Prostate gland (tissue), 2 donors: ENCODE data around the gene UNK. TPM values are rescaled to one million over a fixed set of nuclear protein-coding genes. Genes with fewer than 3 reads are reported as not detected.

Experiments
- DNase-seq: peaks from one replicate; pipeline ENCODE4 v3.0.0-alpha.2; 2019; ENCODE audit warnings: low spot score
- H3K27ac ChIP-seq, 2 donors: fragments of 200-600 bp; sonication (generic); 2 replicates each; pipeline ENCODE4 v1.5.1; 2017 to 2019
- H3K27me3 ChIP-seq: fragments of 200-600 bp; sonication (generic); replicated peaks from 2 replicates; pipeline ENCODE4 v1.5.1; 2019; ENCODE audit not compliant: insufficient read depth
- H3K36me3 ChIP-seq, 2 donors: fragments of 200-600 bp; sonication (generic); 1 replicate in 1 of 2; 2 replicates in 1 of 2; pipeline versions ENCODE4 v1.5.1 to v1.8.1; 2017 to 2019
- H3K4me1 ChIP-seq: fragments of 200-600 bp; sonication (generic); replicated peaks from 2 replicates; pipeline ENCODE4 v1.5.1; 2019
- H3K4me3 ChIP-seq, 2 donors: fragments of 200-600 bp; sonication (generic); 2 replicates each; pipeline ENCODE4 v1.5.1; 2017 to 2019
- H3K9me3 ChIP-seq: fragments of 200-600 bp; sonication (generic); 2 replicates; pipeline ENCODE4 v1.5.1; 2017
- POLR2A ChIP-seq: fragments of 450-650 bp; IDR thresholded peaks from one replicate; pipeline ENCODE4 v1.6.1; 2016; ENCODE audit warnings: antibody characterized with exemption, mild to moderate bottlenecking
- POLR2AphosphoS5 ChIP-seq: sonication (generic); formaldehyde crosslinking; IDR thresholded peaks from one replicate; pipeline ENCODE4 v1.6.1; 2017; ENCODE audit warnings: antibody characterized with exemption
- WGBS: methylation state at CpG from one replicate; pipeline ENCODE4 v1.1.5; 2018; 5-methylcytosine and 5-hydroxymethylcytosine counted together
- intact Hi-C: fragments of 100-400 bp; cut with DNase I; formaldehyde crosslinking; loops from one replicate; pipeline ENCODE4 v1.14.2; 2022
- total RNA-seq, 2 donors: library from RNA; depleted of rRNA; stranded (reverse); fragments of >200 nt; gene quantifications; one replicate each; pipeline ENCODE4 v1.1.0, GENCODE V29; 2016
- TF ChIP-seq, protein P1 (sequence below), 4 experiments: fragments of 200-600 bp in 2 of 4; fragments of 450-650 bp in 2 of 4; sonication (generic) in 2 of 4; IDR thresholded peaks; 1 replicate in 3 of 4; 2 replicates in 1 of 4; pipeline ENCODE4 v1.5.1; 2016 to 2019; ENCODE audit warnings: antibody characterized with exemption in 4 of 4, mild to moderate bottlenecking in 2 of 4, moderate library complexity in 2 of 4

Gene UNK
- total RNA-seq, 2 donors from 2014 or later = 68.9 to 72.5 TPM

GRCh38 chr17:75751676-75752404 is 32.8 kb upstream of the UNK start:
- DNase-seq = no peak
- intact Hi-C loops = loop anchor here (2.0 kb wide), 1 partner anchor 79 kb away; no protein-coding TSS in a partner anchor
- no peaks in the 10 kb centered on the region for H3K27me3 ChIP-seq
- 84% methylated on average over 24 of the region's 24 CpGs for WGBS
- H3K9me3 ChIP-seq = no peaks in the 10 kb centered on the region
- H3K4me3 ChIP-seq = no peak overlapping the region
- H3K36me3 ChIP-seq = no peaks in the 10 kb centered on the region
- H3K27ac ChIP-seq = no peak overlapping the region
- no peaks in the 10 kb centered on the region for H3K4me1 ChIP-seq
- no peak for TF ChIP-seq POLR2A
- no peak for TF ChIP-seq POLR2AphosphoS5
- TF ChIP-seq, protein P1, sequence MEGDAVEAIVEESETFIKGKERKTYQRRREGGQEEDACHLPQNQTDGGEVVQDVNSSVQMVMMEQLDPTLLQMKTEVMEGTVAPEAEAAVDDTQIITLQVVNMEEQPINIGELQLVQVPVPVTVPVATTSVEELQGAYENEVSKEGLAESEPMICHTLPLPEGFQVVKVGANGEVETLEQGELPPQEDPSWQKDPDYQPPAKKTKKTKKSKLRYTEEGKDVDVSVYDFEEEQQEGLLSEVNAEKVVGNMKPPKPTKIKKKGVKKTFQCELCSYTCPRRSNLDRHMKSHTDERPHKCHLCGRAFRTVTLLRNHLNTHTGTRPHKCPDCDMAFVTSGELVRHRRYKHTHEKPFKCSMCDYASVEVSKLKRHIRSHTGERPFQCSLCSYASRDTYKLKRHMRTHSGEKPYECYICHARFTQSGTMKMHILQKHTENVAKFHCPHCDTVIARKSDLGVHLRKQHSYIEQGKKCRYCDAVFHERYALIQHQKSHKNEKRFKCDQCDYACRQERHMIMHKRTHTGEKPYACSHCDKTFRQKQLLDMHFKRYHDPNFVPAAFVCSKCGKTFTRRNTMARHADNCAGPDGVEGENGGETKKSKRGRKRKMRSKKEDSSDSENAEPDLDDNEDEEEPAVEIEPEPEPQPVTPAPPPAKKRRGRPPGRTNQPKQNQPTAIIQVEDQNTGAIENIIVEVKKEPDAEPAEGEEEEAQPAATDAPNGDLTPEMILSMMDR (IDR thresholded peaks at IDR 0.05) = no peak

- WGBS = 94% methylated on average over 10 of the region's 10 CpGs
- DNase-seq = no peak
- no peaks in the 10 kb centered on the region for H3K36me3 ChIP-seq
Measured at GRCh38 chr17:75752405-75752709, 32.2 kb upstream of the UNK start.

DNA sequence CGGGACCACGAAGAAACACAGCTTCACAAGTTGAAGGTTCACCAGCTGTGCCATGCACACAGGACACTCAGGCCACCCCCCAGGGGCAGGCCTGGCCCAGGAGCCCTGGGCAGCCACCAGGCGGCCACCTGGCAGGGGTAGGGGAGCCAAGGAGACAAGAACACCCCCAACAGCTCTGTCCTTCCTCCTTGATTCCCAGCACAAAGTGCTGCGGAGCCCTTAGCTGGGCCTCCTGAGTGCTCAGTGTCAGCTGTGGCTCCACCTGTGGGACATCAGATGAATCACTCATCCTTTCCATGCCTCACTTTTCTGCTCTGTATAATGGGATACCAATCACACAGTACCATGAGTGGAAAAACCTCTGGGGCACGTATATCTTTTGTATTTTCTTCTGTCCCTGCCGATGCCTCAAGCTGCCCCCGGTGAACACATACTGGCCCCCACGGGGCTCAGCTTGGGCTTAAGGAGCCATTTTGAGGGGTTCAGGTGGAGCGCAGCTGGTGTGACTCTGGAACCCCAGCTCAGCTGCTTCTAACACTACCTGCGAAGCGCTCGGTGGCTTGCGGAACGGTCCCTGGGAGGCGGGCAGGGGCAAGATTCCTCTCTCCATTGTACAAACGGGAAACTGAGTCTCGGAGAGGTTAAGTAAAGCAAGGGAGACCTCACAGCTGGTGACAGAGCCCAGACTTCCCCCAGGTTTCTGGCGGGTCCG is 31.6 kb upstream of the UNK start:
- DNase-seq = no peak
- Histone ChIP-seq H3K4me1 (no peaks in the 10 kb centered on the region), H3K27me3 (no peaks in the 10 kb centered on the region), H3K36me3 (no peaks in the 10 kb centered on the region), H3K27ac (no peak overlapping the region), H3K4me3 (peak overlapping the region in 1 of 2 donors; percentile 25), H3K9me3 (no peaks in the 10 kb centered on the region)
- intact Hi-C loops = no loop called here
- WGBS = 73% methylated on average over 19 of the region's 19 CpGs
- TF ChIP-seq POLR2AphosphoS5 (no peak), POLR2A (no peak)
- TF ChIP-seq, protein P1 (IDR thresholded peaks at IDR 0.05) = no peak

More at GRCh38 chr17:75752405-75752709, 32.2 kb upstream of the UNK start:
- no peaks in the 10 kb centered on the region for H3K27me3 ChIP-seq
- H3K4me3 ChIP-seq = no peak overlapping the region
- H3K4me1 ChIP-seq = no peaks in the 10 kb centered on the region
- H3K27ac ChIP-seq = no peak overlapping the region
- no peak for TF ChIP-seq POLR2A
- no peak for TF ChIP-seq POLR2AphosphoS5
- TF ChIP-seq, protein P1 (IDR thresholded peaks at IDR 0.05) = no peak
- intact Hi-C loops = no loop called here
- no peaks in the 10 kb centered on the region for H3K9me3 ChIP-seq

DNA sequence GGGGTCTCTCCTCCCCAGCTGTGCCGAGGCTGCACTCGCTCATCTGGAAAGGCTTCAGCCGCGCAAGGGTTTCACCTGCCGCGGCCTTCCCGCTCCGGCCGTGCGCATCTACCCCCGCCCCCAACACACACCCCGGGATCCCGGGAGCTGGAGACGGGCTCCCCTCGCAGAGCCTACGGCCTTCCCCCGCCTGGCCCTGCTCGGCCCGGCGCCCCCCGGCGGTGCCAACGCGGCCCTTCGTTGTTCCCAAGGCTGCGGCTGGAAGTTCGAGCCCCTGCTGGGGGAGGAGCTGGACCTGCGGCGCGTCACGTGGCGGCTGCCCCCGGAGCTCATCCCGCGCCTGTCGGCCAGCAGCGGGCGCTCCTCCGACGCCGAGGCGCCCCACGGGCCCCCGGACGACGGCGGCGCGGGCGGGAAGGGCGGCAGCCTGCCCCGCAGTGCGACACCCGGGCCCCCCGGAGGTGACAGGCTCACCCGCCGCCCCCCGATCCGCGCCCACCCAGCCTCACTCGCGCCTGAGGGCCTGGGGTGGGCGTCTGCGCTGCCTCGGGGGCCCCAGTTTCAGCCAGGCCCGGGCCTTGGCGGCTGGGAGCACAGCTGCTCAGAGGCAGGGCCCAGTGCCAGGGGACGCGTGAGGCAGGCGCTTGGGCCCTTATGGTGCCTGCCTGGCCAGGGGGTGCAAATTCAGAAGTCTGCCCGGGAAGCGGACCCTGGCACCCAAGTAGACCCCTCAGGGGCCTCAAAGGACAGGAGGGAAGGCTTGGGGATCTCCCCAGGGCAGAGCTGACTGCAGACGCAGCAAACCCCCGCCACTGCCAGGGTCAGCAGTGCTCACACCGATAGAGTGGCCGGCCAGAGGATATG is 30.9 kb upstream of the UNK start:
- DNase-seq = no peak
- Histone ChIP-seq H3K36me3 (no peaks in the 10 kb centered on the region), H3K27ac (peak overlapping the region; percentile 27 to 42), H3K9me3 (no peaks in the 10 kb centered on the region), H3K27me3 (no peaks in the 10 kb centered on the region), H3K4me1 (no peaks in the 10 kb centered on the region), H3K4me3 (peak overlapping the region; percentile 23 to 25)
- TF ChIP-seq, protein P1 (IDR thresholded peaks at IDR 0.05) = peak in 2 of 4 experiments; percentile 32 to 42
- TF ChIP-seq POLR2A = no peak
- TF ChIP-seq POLR2AphosphoS5 = no peak
- intact Hi-C loops = no loop called here
- WGBS = 33% methylated on average over 63 of the region's 76 CpGs
